Neural cell (in vitro differentiated cells): ENCODE data around the gene KRTAP4-6. TPM values are rescaled to one million over a fixed set of nuclear protein-coding genes. Genes with fewer than 3 reads are reported as not detected.

Experiments used
- H2AFZ ChIP-seq: fragments of 200-600, 300-800 bp; sonication (generic), shearing (Covaris generic); 2 replicates; pipeline ENCODE4 v1.6.0; 2014; ENCODE audit warnings: low read depth, mild to moderate bottlenecking, antibody characterized with exemption, low read length, moderate library complexity
- H3F3A ChIP-seq: fragments of 200-600 bp; shearing (Covaris generic); 2 replicates; pipeline ENCODE4 v1.6.1; 2016; ENCODE audit warnings: mild to moderate bottlenecking, moderate library complexity, mixed read lengths, antibody characterized with exemption, low read length; ENCODE audit not compliant: insufficient read depth, poor library complexity, severe bottlenecking
- H3K27ac ChIP-seq: fragments of 200-600, 300-800 bp; sonication (generic), shearing (Covaris generic); 2 replicates; pipeline ENCODE4 v1.5.1; 2014; ENCODE audit warnings: mild to moderate bottlenecking, low read length, moderate library complexity
- H3K27me3 ChIP-seq: fragments of 300-800, 200-600 bp; sonication (generic), shearing (Covaris generic); 2 replicates; pipeline ENCODE4 v1.6.0; 2014; ENCODE audit warnings: mild to moderate bottlenecking, low read depth, low read length, moderate library complexity; ENCODE audit not compliant: insufficient read depth
- H3K36me3 ChIP-seq: fragments of 300-800, 200-600 bp; sonication (generic), shearing (Covaris generic); 2 replicates; pipeline ENCODE4 v1.5.1; 2014; ENCODE audit warnings: mild to moderate bottlenecking, antibody characterized with exemption, low read length, moderate library complexity; ENCODE audit not compliant: insufficient read depth
- H3K4me2 ChIP-seq: fragments of 300-800, 200-600 bp; sonication (generic), shearing (Covaris generic); 2 replicates; pipeline ENCODE4 v1.6.0; 2014; ENCODE audit warnings: mild to moderate bottlenecking, low read length
- H3K4me3 ChIP-seq: fragments of 300-800, 200-600 bp; sonication (generic), shearing (Covaris generic); 2 replicates; pipeline ENCODE4 v1.5.1; 2014; ENCODE audit warnings: mild to moderate bottlenecking, low read length, moderate library complexity
- H3K79me2 ChIP-seq: fragments of 200-600 bp; shearing (Covaris generic); replicated peaks from 2 replicates; pipeline ENCODE4 v1.6.0; 2014; ENCODE audit warnings: mild to moderate bottlenecking, low read length, moderate library complexity; ENCODE audit not compliant: insufficient read depth
- H3K9ac ChIP-seq: fragments of 300-800, 200-600 bp; sonication (generic), shearing (Covaris generic); 2 replicates; pipeline ENCODE4 v1.6.1; 2016; ENCODE audit warnings: mild to moderate bottlenecking, low read length, mixed read lengths
- H3K9me2 ChIP-seq: fragments of 200-600 bp; shearing (Covaris generic); 2 replicates; pipeline ENCODE4 v1.6.1; 2016; ENCODE audit warnings: mild to moderate bottlenecking, low read length, mixed read lengths; ENCODE audit not compliant: insufficient read depth
- H3K9me3 ChIP-seq: fragments of 200-600, 300-800 bp; sonication (generic), shearing (Covaris generic); 2 replicates; pipeline ENCODE4 v1.6.1; 2016; ENCODE audit warnings: mild to moderate bottlenecking, mixed run types, low read length, moderate library complexity, mixed read lengths
- H4K20me1 ChIP-seq: fragments of 200-600 bp; shearing (Covaris generic); 2 replicates; pipeline ENCODE4 v1.6.1; 2016; ENCODE audit warnings: mild to moderate bottlenecking, mixed run types; ENCODE audit not compliant: insufficient read depth
- EP300 ChIP-seq: fragments of 450-650 bp; conservative IDR thresholded peaks from 2 replicates; pipeline ENCODE4 v1.6.1; 2014; ENCODE audit warnings: antibody characterized with exemption, mild to moderate bottlenecking, moderate library complexity; ENCODE audit not compliant: poor library complexity, severe bottlenecking
- EZH2 ChIP-seq: fragments of 200-600, 300-800 bp; shearing (Covaris generic), sonication (generic); IDR thresholded peaks from 2 replicates; pipeline ENCODE4 v1.6.1; 2014; ENCODE audit warnings: antibody characterized with exemption, low read length, borderline replicate concordance, mild to moderate bottlenecking; ENCODE audit not compliant: insufficient read depth, poor library complexity, severe bottlenecking
- MXI1 ChIP-seq: fragments of 450-650 bp; conservative IDR thresholded peaks from 2 replicates; pipeline ENCODE4 v1.6.1; 2014; ENCODE audit warnings: antibody characterized with exemption, mild to moderate bottlenecking; ENCODE audit not compliant: poor library complexity, severe bottlenecking
- POLR2AphosphoS5 ChIP-seq: IDR thresholded peaks from 2 replicates; pipeline ENCODE4 v1.6.1; 2012
- RAD21 ChIP-seq: fragments of 450-650 bp; conservative IDR thresholded peaks from 2 replicates; pipeline ENCODE4 v1.6.1; 2014; ENCODE audit warnings: antibody characterized with exemption, mild to moderate bottlenecking, moderate library complexity
- REST ChIP-seq: IDR thresholded peaks from 2 replicates; pipeline ENCODE4 v1.6.1; 2012; ENCODE audit warnings: borderline replicate concordance
- SMC3 ChIP-seq: fragments of 450-650 bp; conservative IDR thresholded peaks from 2 replicates; pipeline ENCODE4 v1.6.1; 2014; ENCODE audit warnings: antibody characterized with exemption, mild to moderate bottlenecking, moderate library complexity; ENCODE audit not compliant: poor library complexity
- TAF1 ChIP-seq: IDR thresholded peaks from 2 replicates; pipeline ENCODE4 v1.6.1; 2012; ENCODE audit warnings: low read depth
- polyA plus RNA-seq: library from polyadenylated mRNA; depleted of rRNA; stranded (reverse); fragments of >200 nt; gene quantifications from 2 replicates; pipeline ENCODE4 v1.2.3, GENCODE V29; 2014
- TF ChIP-seq, protein P1 (sequence below): fragments of 450-650 bp; IDR thresholded peaks from 2 replicates; pipeline ENCODE4 v1.5.1; 2014; ENCODE audit warnings: antibody characterized with exemption, mild to moderate bottlenecking, moderate library complexity; ENCODE audit not compliant: poor library complexity, severe bottlenecking

KRTAP4-6 gene
- polyA plus RNA-seq, 1 donor from 2014 or later, result not detected

DNA sequence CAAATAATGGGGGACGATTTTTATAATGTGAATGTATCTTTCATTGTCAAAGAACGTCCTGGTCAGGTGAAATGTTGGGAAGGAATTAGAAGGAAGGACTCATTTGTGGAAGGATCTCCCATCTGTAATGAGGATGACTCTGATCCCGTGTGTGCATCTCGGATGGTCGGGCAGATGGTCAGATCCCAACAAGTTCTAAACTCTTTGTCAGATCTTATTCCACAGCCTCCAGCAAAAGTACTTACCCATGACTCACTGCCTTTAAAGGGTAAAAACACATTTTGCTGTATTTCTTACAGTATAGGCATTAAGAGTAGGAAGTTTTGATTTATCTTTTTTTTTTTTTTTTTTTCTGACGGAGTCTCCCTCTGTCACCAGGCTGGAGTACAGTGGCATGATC lies 41.9 kb downstream of the KRTAP4-6 start:
- TF ChIP-seq TAF1, result no peak
- TF ChIP-seq EZH2, result no peak
- TF ChIP-seq RAD21, result no peak
- TF ChIP-seq REST, result no peak
- no peak for TF ChIP-seq SMC3
- Histone ChIP-seq H3K27me3 (no peaks in the 10 kb centered on the region), H3K4me2 (no peak overlapping the region)

DNA sequence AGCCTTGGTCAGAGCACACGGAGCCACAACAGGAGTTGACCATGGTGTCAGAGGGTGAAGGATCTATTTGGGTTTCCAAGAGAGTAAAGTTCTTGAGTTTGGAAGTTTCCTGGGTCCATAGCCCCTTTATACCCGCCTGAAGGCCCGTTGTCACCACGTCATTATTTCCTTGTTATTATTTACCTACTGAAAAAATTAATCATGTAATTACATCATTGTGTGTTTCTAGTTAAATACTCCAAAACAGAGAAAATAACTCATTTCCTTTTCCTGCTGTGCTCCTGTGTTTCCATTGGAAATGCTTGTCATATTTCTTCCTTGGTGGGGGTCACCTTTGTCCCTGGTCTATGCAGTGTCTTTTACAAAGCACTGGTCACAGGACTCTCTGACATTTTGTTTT lies 42.3 kb downstream of the KRTAP4-6 start, which contains the start of gene KRTAP4-8:
KRTAP4-8 (minus strand) TSS at position 101 of the 400 bp plus-strand sequence; CDS start at position 43, 58 bp downstream.
- Histone ChIP-seq H3K27ac (no peak within 1 kb of the TSS), H3K27me3 (no peaks in the 10 kb centered on the region), H3K79me2 (no peaks in the 10 kb centered on the region), H3K9me2 (no peaks in the 10 kb centered on the region), H4K20me1 (no peaks in the 10 kb centered on the region), H3K4me3 (no peak within 1 kb of the TSS), H3K4me2 (no peak within 1 kb of the TSS), H3K9me3 (no peaks in the 10 kb centered on the region), H2AFZ (no peak within 1 kb of the TSS), H3K9ac (no peak within 1 kb of the TSS), H3K36me3 (no peaks in the 10 kb centered on the region), H3F3A (no peaks in the 10 kb centered on the region)
- TF ChIP-seq RAD21 (no peak), SMC3 (no peak), REST (no peak), EZH2 (no peak), MXI1 (no peak), EP300 (no peak), TAF1 (no peak), POLR2AphosphoS5 (no peak)
- TF ChIP-seq, protein P1, sequence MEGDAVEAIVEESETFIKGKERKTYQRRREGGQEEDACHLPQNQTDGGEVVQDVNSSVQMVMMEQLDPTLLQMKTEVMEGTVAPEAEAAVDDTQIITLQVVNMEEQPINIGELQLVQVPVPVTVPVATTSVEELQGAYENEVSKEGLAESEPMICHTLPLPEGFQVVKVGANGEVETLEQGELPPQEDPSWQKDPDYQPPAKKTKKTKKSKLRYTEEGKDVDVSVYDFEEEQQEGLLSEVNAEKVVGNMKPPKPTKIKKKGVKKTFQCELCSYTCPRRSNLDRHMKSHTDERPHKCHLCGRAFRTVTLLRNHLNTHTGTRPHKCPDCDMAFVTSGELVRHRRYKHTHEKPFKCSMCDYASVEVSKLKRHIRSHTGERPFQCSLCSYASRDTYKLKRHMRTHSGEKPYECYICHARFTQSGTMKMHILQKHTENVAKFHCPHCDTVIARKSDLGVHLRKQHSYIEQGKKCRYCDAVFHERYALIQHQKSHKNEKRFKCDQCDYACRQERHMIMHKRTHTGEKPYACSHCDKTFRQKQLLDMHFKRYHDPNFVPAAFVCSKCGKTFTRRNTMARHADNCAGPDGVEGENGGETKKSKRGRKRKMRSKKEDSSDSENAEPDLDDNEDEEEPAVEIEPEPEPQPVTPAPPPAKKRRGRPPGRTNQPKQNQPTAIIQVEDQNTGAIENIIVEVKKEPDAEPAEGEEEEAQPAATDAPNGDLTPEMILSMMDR, result no peak

More for the DNA sequence above, 41.9 kb downstream of the KRTAP4-6 start:
- Histone ChIP-seq H3K4me3 (no peak overlapping the region), H3K9me3 (no peaks in the 10 kb centered on the region), H3K36me3 (no peaks in the 10 kb centered on the region), H4K20me1 (no peaks in the 10 kb centered on the region), H3K79me2 (no peaks in the 10 kb centered on the region), H3F3A (no peaks in the 10 kb centered on the region), H3K9me2 (no peaks in the 10 kb centered on the region), H2AFZ (no peak overlapping the region), H3K27ac (no peak overlapping the region), H3K9ac (no peak overlapping the region)
